GM20000 (cell line): Measurements from ENCODE around the gene TBX22.

Experiments
- DNase-seq: peaks from one replicate; pipeline ENCODE4 v3.0.0; 2012; ENCODE audit warnings: low spot score
- CTCF ChIP-seq: IDR thresholded peaks from 2 replicates; pipeline ENCODE4 v1.5.1; 2012; ENCODE audit warnings: mild to moderate bottlenecking, control low read depth; ENCODE audit errors: extremely low read depth, missing control alignments

Gene TBX22

GRCh38 chrX:80014141-80014940, at the start of gene TBX22:
TBX22 (plus strand) TSS chrX:80014753; CDS start chrX:80022270, 7,517 bp downstream.
- TF ChIP-seq CTCF, result no peak
- DNase-seq, result no peak

- no peak for DNase-seq
- no peak for TF ChIP-seq CTCF
These were observed 38.9 kb upstream of the TBX22 start for GRCh38 chrX:79975605-79976004.

- DNase-seq, result no peak
- TF ChIP-seq CTCF, result no peak
These were observed 10.1 kb upstream of the TBX22 start for GRCh38 chrX:80004458-80004857.

- no peak for DNase-seq
These were observed 3.0 kb upstream of the TBX22 start for GRCh38 chrX:80011522-80011921.

GRCh38 chrX:80016182-80016581, 1.6 kb downstream of the TBX22 start:
- no peak for TF ChIP-seq CTCF

More at GRCh38 chrX:80011522-80011921, 3.0 kb upstream of the TBX22 start:
- no peak for TF ChIP-seq CTCF

GRCh38 chrX:80021621-80022020, 7.1 kb downstream of the TBX22 start:
- DNase-seq, result no peak
- no peak for TF ChIP-seq CTCF

More at GRCh38 chrX:80016182-80016581, 1.6 kb downstream of the TBX22 start:
- DNase-seq, result no peak

- no peak for TF ChIP-seq CTCF
- no peak for DNase-seq
These were observed 7.9 kb downstream of the TBX22 start for GRCh38 chrX:80022363-80023031.
